Liver (tissue), 9 donors: ENCODE results near the gene DNMT3A. TPM values are rescaled to one million over a fixed set of nuclear protein-coding genes. Genes with fewer than 3 reads are reported as not detected.

ENCODE experiments used
- DNase-seq: peaks from one replicate; pipeline ENCODE4 v3.0.0-alpha.2; 2017; ENCODE audit warnings: low spot score
- H3K27ac ChIP-seq, 2 donors: one replicate each; pipeline ENCODE4 v1.7.0; 2013; ENCODE audit warnings: inconsistent platforms in 2 of 2, low read length in 2 of 2, control low read depth in 1 of 2, low read depth in 1 of 2, mild to moderate bottlenecking in 1 of 2
- H3K27me3 ChIP-seq, 4 donors: one replicate each; pipeline versions ENCODE4 v1.6.1 to v1.7.0; 2013; ENCODE audit warnings: low read length in 3 of 4, inconsistent platforms in 1 of 4, mild to moderate bottlenecking in 1 of 4, moderate library complexity in 1 of 4; ENCODE audit not compliant: control insufficient read depth in 4 of 4, insufficient read depth in 4 of 4
- H3K36me3 ChIP-seq, 4 donors: one replicate each; pipeline versions ENCODE4 v1.6.1 to v1.7.0; 2013; ENCODE audit warnings: low read length in 3 of 4, mild to moderate bottlenecking in 3 of 4, low read depth in 1 of 4, moderate library complexity in 1 of 4; ENCODE audit not compliant: control insufficient read depth in 4 of 4, insufficient read depth in 3 of 4
- H3K4me1 ChIP-seq, 4 donors: one replicate each; pipeline versions ENCODE4 v1.6.1 to v1.7.0; 2013; ENCODE audit warnings: low read length in 3 of 4, mild to moderate bottlenecking in 3 of 4, moderate library complexity in 1 of 4; ENCODE audit not compliant: control insufficient read depth in 4 of 4, insufficient read depth in 4 of 4
- H3K4me3 ChIP-seq, 3 donors: one replicate each; pipeline versions ENCODE4 v1.6.1 to v1.7.0; 2013; ENCODE audit warnings: low read length in 3 of 3, control low read depth in 1 of 3, low read depth in 1 of 3, mild to moderate bottlenecking in 1 of 3
- H3K9ac ChIP-seq, 2 donors: one replicate each; pipeline ENCODE4 v1.7.0; 2013; ENCODE audit warnings: low read length in 2 of 2, mild to moderate bottlenecking in 2 of 2, moderate library complexity in 2 of 2, control low read depth in 1 of 2, low read depth in 1 of 2
- H3K9me3 ChIP-seq, 4 donors: one replicate each; pipeline versions ENCODE4 v1.6.1 to v1.7.0; 2013; ENCODE audit warnings: low read length in 3 of 4; ENCODE audit not compliant: control insufficient read depth in 4 of 4
- ATF3 ChIP-seq: IDR thresholded peaks from 2 replicates; pipeline ENCODE4 v1.6.1; 2016; ENCODE audit warnings: antibody characterized with exemption
- CTCF ChIP-seq: fragments of 150-350 bp; IDR thresholded peaks from 2 replicates; pipeline ENCODE4 v1.5.1; 2017; ENCODE audit warnings: improper control_type of control experiment, low read depth, low read length; ENCODE audit not compliant: missing input control
- EGR1 ChIP-seq, 2 donors: IDR thresholded peaks; 2 replicates each; pipeline ENCODE4 v1.6.1; 2016 to 2018; ENCODE audit warnings: antibody characterized with exemption in 2 of 2, low read depth in 2 of 2
- FOXA1 ChIP-seq: IDR thresholded peaks from 2 replicates; pipeline ENCODE4 v1.6.1; 2016; ENCODE audit warnings: antibody characterized with exemption
- FOXA2 ChIP-seq: IDR thresholded peaks from 2 replicates; pipeline ENCODE4 v1.6.1; 2016; ENCODE audit warnings: antibody characterized with exemption
- GABPA ChIP-seq, 2 donors: IDR thresholded peaks in 1 of 2; conservative IDR thresholded peaks in 1 of 2; 2 replicates each; pipeline ENCODE4 v1.6.1; 2016; ENCODE audit warnings: antibody characterized with exemption in 2 of 2, mild to moderate bottlenecking in 1 of 2, moderate library complexity in 1 of 2
- HNF4A ChIP-seq, 2 donors: conservative IDR thresholded peaks; 2 replicates each; pipeline ENCODE4 v1.6.1; 2016; ENCODE audit warnings: antibody characterized with exemption in 2 of 2, mild to moderate bottlenecking in 2 of 2
- HNF4G ChIP-seq: IDR thresholded peaks from 2 replicates; pipeline ENCODE4 v1.6.1; 2016; ENCODE audit warnings: antibody characterized with exemption
- JUND ChIP-seq, 2 donors: IDR thresholded peaks; 2 replicates each; pipeline ENCODE4 v1.6.1; 2016; ENCODE audit warnings: antibody characterized with exemption in 2 of 2
- MAX ChIP-seq: IDR thresholded peaks from 2 replicates; pipeline ENCODE4 v1.6.1; 2016; ENCODE audit warnings: antibody characterized with exemption
- NR2F2 ChIP-seq: IDR thresholded peaks from 2 replicates; pipeline ENCODE4 v1.6.1; 2016; ENCODE audit warnings: antibody characterized with exemption
- RAD21 ChIP-seq, 2 donors: IDR thresholded peaks; 2 replicates each; pipeline ENCODE4 v1.6.1; 2016; ENCODE audit warnings: antibody characterized with exemption in 2 of 2, mild to moderate bottlenecking in 2 of 2
- REST ChIP-seq: IDR thresholded peaks from 2 replicates; pipeline ENCODE4 v1.6.1; 2016; ENCODE audit warnings: antibody characterized with exemption, mild to moderate bottlenecking
- RXRA ChIP-seq, 2 donors: IDR thresholded peaks; 2 replicates each; pipeline ENCODE4 v1.6.1; 2017 to 2018; ENCODE audit warnings: antibody characterized with exemption in 2 of 2, mild to moderate bottlenecking in 1 of 2
- SP1 ChIP-seq: IDR thresholded peaks from 2 replicates; pipeline ENCODE4 v1.6.1; 2018; ENCODE audit warnings: antibody characterized with exemption, mild to moderate bottlenecking
- TAF1 ChIP-seq: conservative IDR thresholded peaks from 2 replicates; pipeline ENCODE4 v1.6.1; 2016; ENCODE audit warnings: antibody characterized with exemption, mild to moderate bottlenecking
- YY1 ChIP-seq: IDR thresholded peaks from 2 replicates; pipeline ENCODE4 v1.6.1; 2016; ENCODE audit warnings: antibody characterized with exemption, mild to moderate bottlenecking
- ZBTB33 ChIP-seq: IDR thresholded peaks from 2 replicates; pipeline ENCODE4 v1.6.1; 2016; ENCODE audit warnings: antibody characterized with exemption
- WGBS: extraction: QIAGEN DNeasy Blood & Tissue Kit; methylation state at CpG from one replicate; pipeline ENCODE4 v1.1.7; 2013; 5-methylcytosine and 5-hydroxymethylcytosine counted together
- polyA plus RNA-seq, 2 donors: library from polyadenylated mRNA; stranded (reverse) in 1 of 2; unstranded in 1 of 2; fragments of 200-250 nt in 1 of 2; fragments of >200 nt in 1 of 2; fragmentation: Nextera tagmentation in 1 of 2; extraction: Ambion mirVana in 1 of 2; gene quantifications; one replicate each; pipeline versions ENCODE4 v1.2.1 to v1.2.3, GENCODE V29; 2013 to 2015
- total RNA-seq, 2 donors: library from RNA; depleted of rRNA; stranded (reverse); fragments of >200 nt; gene quantifications; one replicate each; pipeline ENCODE4 v1.2.3, GENCODE V29; 2014
- donor health status: healthy.
- donor health status: healthy.
- donor health status: healthy.
- donor health status: healthy.
- donor health status: healthy.

DNMT3A gene
- total and polyA plus RNA-seq, 4 donors, result 3.5 to 24.2 (median 8.1) TPM

- TF ChIP-seq MAX (no peak), REST (no peak), CTCF (no peak), EGR1 (IDR thresholded peaks at IDR 0.05; ENCODE audit: low read depth in 2 of 2) (no peak), YY1 (no peak), RAD21 (IDR thresholded peaks at IDR 0.05) (no peak), FOXA2 (no peak), HNF4A (conservative IDR thresholded peaks at IDR 0.05) (no peak), RXRA (IDR thresholded peaks at IDR 0.05) (no peak), FOXA1 (no peak), SP1 (no peak)
- Histone ChIP-seq H3K9me3 (no peaks in the 10 kb centered on the region), H3K27me3 (no peaks in the 10 kb centered on the region), H3K27ac (no peak overlapping the region), H3K4me1 (peaks cover 0 to 7% (median 3%) of the 10 kb centered on the region in 4 donors), H3K4me3 (no peak overlapping the region), H3K36me3 (no peaks in the 10 kb centered on the region), H3K9ac (no peak overlapping the region)
- no peak for DNase-seq
- 78% methylated on average over 4 of the region's 4 CpGs for WGBS
These were observed 26.9 kb upstream of the DNMT3A start for GRCh38 chr2:25368660-25369059.

- no peaks in the 10 kb centered on the region for H3K9me3 ChIP-seq
- no peak overlapping the region for H3K9ac ChIP-seq
- H3K4me3 ChIP-seq, result no peak overlapping the region
- no peak overlapping the region for H3K27ac ChIP-seq
- no peaks in the 10 kb centered on the region for H3K4me1 ChIP-seq
- no peak for DNase-seq
- no peaks in the 10 kb centered on the region for H3K27me3 ChIP-seq
- 84% methylated on average over 9 of the region's 9 CpGs for WGBS
- no peaks in the 10 kb centered on the region for H3K36me3 ChIP-seq
- TF ChIP-seq RXRA (IDR thresholded peaks at IDR 0.05), result no peak
- TF ChIP-seq ZBTB33, result no peak
- TF ChIP-seq HNF4G, result no peak
- TF ChIP-seq FOXA1, result no peak
- no peak for TF ChIP-seq GABPA (IDR thresholded peaks at IDR 0.05 in 1 of 2, conservative IDR thresholded peaks at IDR 0.05 in 1 of 2)
- no peak for TF ChIP-seq HNF4A (conservative IDR thresholded peaks at IDR 0.05)
- no peak for TF ChIP-seq JUND (IDR thresholded peaks at IDR 0.05)
- no peak for TF ChIP-seq EGR1 (IDR thresholded peaks at IDR 0.05; ENCODE audit: low read depth in 2 of 2)
- TF ChIP-seq CTCF, result no peak
- no peak for TF ChIP-seq FOXA2
- TF ChIP-seq MAX, result no peak
- no peak for TF ChIP-seq YY1
- TF ChIP-seq ATF3, result no peak
- TF ChIP-seq NR2F2, result no peak
- no peak for TF ChIP-seq REST
- TF ChIP-seq SP1, result no peak
- TF ChIP-seq TAF1, result no peak
These were observed 25.6 kb upstream of the DNMT3A start for GRCh38 chr2:25367296-25367695.
